WTC11 (cell line): ENCODE data around the gene FRMD8. TPM values are rescaled to one million over a fixed set of nuclear protein-coding genes. Genes with fewer than 3 reads are reported as not detected.
A peak's percentile ranks its signal among the peaks of the same experiment; 100 is the strongest.

Experiments
- ATAC-seq: fragments of 200-7000 bp; cut with Tn5 transposase; 2 replicates; pipeline ENCODE4 v1.10.0; 2021; ENCODE audit warnings: mild to moderate bottlenecking, moderate library complexity
- CTCF ChIA-PET: fragments of 300-600 bp; sonication (Branson Sonifier 250); formaldehyde crosslinking; loops from one replicate; lab custom pipeline; 2021; ENCODE audit warnings: antibody characterized with exemption; lab: Charles Lee
- POLR2A ChIA-PET: fragments of 350-600 bp; sonication (Branson Sonifier 250); formaldehyde crosslinking; loops from one replicate; lab custom pipeline; 2021; ENCODE audit warnings: antibody characterized with exemption; lab: Charles Lee
- DNase-seq: peaks from one replicate; pipeline ENCODE4 v3.0.0; 2021; ENCODE audit warnings: low spot score
- H3K27ac Mint-ChIP-seq: 2 replicates; pipeline ENCODE4 v1.8.0; 2021; ENCODE audit warnings: mixed read lengths
- H3K27me3 Mint-ChIP-seq: 2 replicates; pipeline ENCODE4 v1.8.0; 2021; ENCODE audit warnings: low read depth, mild to moderate bottlenecking, moderate library complexity, mixed read lengths
- H3K36me3 Mint-ChIP-seq: 2 replicates; pipeline ENCODE4 v1.8.0; 2021; ENCODE audit warnings: mixed read lengths
- H3K4me1 Mint-ChIP-seq: 2 replicates; pipeline ENCODE4 v1.8.0; 2022; ENCODE audit warnings: mixed read lengths
- H3K4me3 Mint-ChIP-seq: 2 replicates; pipeline ENCODE4 v1.8.0; 2021; ENCODE audit warnings: mild to moderate bottlenecking, moderate library complexity, mixed read lengths
- H3K9me3 Mint-ChIP-seq: 2 replicates; pipeline ENCODE4 v1.8.0; 2021; ENCODE audit warnings: mixed read lengths
- ETV6 ChIP-seq: sonication (generic); formaldehyde crosslinking; IDR thresholded peaks from 2 replicates; pipeline ENCODE4 v1.8.1; 2022; ENCODE audit warnings: mild to moderate bottlenecking, missing genetic modification reagents
- FOXK1 ChIP-seq: sonication (generic); formaldehyde crosslinking; IDR thresholded peaks from 2 replicates; pipeline ENCODE4 v1.8.0; 2022; ENCODE audit warnings: mild to moderate bottlenecking, moderate library complexity, missing genetic modification reagents
- FOXP1 ChIP-seq: sonication (generic); formaldehyde crosslinking; IDR thresholded peaks from 2 replicates; pipeline ENCODE4 v1.8.0; 2022; ENCODE audit warnings: missing genetic modification reagents, mild to moderate bottlenecking, moderate library complexity, borderline replicate concordance
- GABPB1 ChIP-seq: sonication (generic); formaldehyde crosslinking; IDR thresholded peaks from 2 replicates; pipeline ENCODE4 v1.8.1; 2023; ENCODE audit warnings: mild to moderate bottlenecking, missing genetic modification reagents
- OVOL2 ChIP-seq: fragments of 250-450 bp; sonication (Bioruptor Pico); IDR thresholded peaks from 2 replicates; pipeline ENCODE4 v1.9.0; 2021; ENCODE audit warnings: mild to moderate bottlenecking, borderline replicate concordance
- SP1 ChIP-seq: sonication (generic); formaldehyde crosslinking; conservative IDR thresholded peaks from 2 replicates; pipeline ENCODE4 v1.8.1; 2022; ENCODE audit warnings: missing genetic modification reagents
- ZNF138 ChIP-seq: sonication (generic); formaldehyde crosslinking; conservative IDR thresholded peaks from 2 replicates; pipeline ENCODE4 v1.8.1; 2022; ENCODE audit warnings: mild to moderate bottlenecking, moderate library complexity, missing genetic modification reagents
- ZNF423 ChIP-seq: fragments of 250-450 bp; sonication (Bioruptor Pico); IDR thresholded peaks from 2 replicates; pipeline ENCODE4 v2.1.2; 2022; ENCODE audit warnings: mild to moderate bottlenecking, moderate library complexity
- total RNA-seq: library from RNA; stranded (reverse); gene quantifications from 3 replicates; pipeline ENCODE4 v1.2.3, GENCODE V29; 2021
- TF ChIP-seq, protein P1 (sequence below): fragments of 250-450 bp; sonication (Bioruptor Pico); IDR thresholded peaks from 2 replicates; pipeline ENCODE4 v2.1.2; 2022; ENCODE audit warnings: mild to moderate bottlenecking, moderate library complexity
- TF ChIP-seq, protein P2 (sequence below): sonication (generic); formaldehyde crosslinking; conservative IDR thresholded peaks from 2 replicates; pipeline ENCODE4 v1.8.1; 2022; ENCODE audit warnings: mild to moderate bottlenecking, missing genetic modification reagents
- TF ChIP-seq, protein P3 (sequence below): fragments of 250-450 bp; sonication (Bioruptor Pico); conservative IDR thresholded peaks from 2 replicates; pipeline ENCODE4 v1.9.0; 2021; ENCODE audit warnings: mild to moderate bottlenecking
- TF ChIP-seq, protein P4 (sequence below): fragments of 250-450 bp; sonication (Bioruptor Pico); IDR thresholded peaks from 2 replicates; pipeline ENCODE4 v1.9.0; 2021; ENCODE audit warnings: mild to moderate bottlenecking, borderline replicate concordance

FRMD8 gene
- total RNA-seq, 1 experiment from 2014 or later = 23.7 TPM

DNA sequence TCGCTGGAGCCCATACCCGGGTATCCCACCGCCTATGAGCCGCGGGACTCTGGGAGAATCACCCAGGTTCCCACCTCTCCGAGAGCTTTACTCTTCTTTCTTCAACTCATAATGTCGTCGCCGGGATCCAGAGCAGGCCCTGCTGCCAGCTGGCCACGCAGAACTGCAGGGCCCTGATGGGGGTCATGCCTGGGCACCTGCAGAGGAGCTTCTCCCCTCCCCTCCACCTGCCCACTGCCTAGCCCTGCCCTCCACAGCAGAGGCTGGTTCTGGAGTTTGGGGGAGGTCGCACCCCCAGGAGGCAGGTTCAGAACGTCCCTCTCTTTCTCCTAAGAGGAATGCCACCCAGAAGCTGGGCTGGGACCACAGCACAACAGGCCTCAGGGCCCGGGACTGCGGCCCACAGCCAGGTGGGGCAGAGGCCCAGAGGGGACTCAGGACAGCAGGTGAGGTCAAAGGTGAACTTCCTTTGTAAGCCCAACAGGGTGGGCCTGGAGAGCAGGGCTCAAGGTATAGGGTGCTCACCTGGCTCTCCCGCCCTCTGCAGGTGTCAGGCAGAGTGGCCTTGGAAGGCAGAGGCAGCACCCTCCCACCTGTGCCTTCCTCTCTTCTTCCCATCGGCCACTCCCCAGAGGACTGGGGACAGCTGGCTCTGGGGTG is 5.8 kb upstream of the FRMD8 start:
- Mint-ChIP-seq H3K36me3 (no peaks in the 10 kb centered on the region), H3K9me3 (no peaks in the 10 kb centered on the region), H3K4me3 (no peak overlapping the region), H3K27me3 (no peaks in the 10 kb centered on the region), H3K27ac (no peak overlapping the region; the same call in 1 of the 2 replicates), H3K4me1 (peaks cover 25% of the 10 kb centered on the region)
- TF ChIP-seq ZNF423 (CRISPR knock-in tag) = peak; percentile 23; the same call in 1 of the 2 replicates
- no peak for TF ChIP-seq OVOL2 (CRISPR knock-in tag)
- peak; percentile 23 for ATAC-seq
- ChIA-PET CTCF (interaction anchor here (0.8 to 3.5 kb wide), 9 partner anchors 10 to 189 kb away, joined by 3 to 15 read pairs (median 4); partner anchors contain the start of gene ZNRD2), POLR2A (interaction anchor here (1.1 kb wide), 1 partner anchor 127 kb away, joined by 4 read pairs; no protein-coding TSS in a partner anchor)
- DNase-seq = no peak

DNA sequence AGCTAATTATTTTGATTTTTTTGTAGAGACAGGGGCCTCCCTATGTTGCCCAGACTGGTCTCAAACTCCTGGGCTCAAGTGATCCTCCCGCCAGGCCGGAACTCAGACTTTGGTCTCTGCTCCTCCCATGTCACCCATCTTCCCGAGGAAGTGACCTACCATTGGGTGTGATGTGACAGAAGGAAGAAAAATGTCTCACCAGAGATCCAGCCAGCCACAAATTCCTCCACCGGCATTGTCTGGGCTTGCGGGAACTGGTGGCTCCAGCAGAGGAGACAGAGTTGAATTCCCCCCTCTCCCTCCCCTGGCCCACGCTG is 4.8 kb upstream of the FRMD8 start:
- Mint-ChIP-seq H3K4me1 (peaks cover 25% of the 10 kb centered on the region), H3K9me3 (no peaks in the 10 kb centered on the region), H3K36me3 (no peaks in the 10 kb centered on the region), H3K4me3 (no peak overlapping the region), H3K27ac (peak overlapping the region; percentile 60; the same call in 1 of the 2 replicates), H3K27me3 (no peaks in the 10 kb centered on the region)
- no peak for ATAC-seq
- no peak for DNase-seq
- TF ChIP-seq, protein P1, sequence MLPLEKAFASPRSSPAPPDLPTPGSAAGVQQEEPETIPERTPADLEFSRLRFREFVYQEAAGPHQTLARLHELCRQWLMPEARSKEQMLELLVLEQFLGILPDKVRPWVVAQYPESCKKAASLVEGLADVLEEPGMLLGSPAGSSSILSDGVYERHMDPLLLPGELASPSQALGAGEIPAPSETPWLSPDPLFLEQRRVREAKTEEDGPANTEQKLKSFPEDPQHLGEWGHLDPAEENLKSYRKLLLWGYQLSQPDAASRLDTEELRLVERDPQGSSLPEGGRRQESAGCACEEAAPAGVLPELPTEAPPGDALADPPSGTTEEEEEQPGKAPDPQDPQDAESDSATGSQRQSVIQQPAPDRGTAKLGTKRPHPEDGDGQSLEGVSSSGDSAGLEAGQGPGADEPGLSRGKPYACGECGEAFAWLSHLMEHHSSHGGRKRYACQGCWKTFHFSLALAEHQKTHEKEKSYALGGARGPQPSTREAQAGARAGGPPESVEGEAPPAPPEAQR (CRISPR knock-in tag) = no peak
- CTCF ChIA-PET = interaction anchor here (0.6 to 3.5 kb wide), 6 partner anchors 17 to 159 kb away, joined by 3 to 8 read pairs (median 4); no protein-coding TSS in a partner anchor
- POLR2A ChIA-PET = interaction anchor here (0.6 kb wide), 1 partner anchor 129 kb away, joined by 3 read pairs; no protein-coding TSS in a partner anchor

DNA sequence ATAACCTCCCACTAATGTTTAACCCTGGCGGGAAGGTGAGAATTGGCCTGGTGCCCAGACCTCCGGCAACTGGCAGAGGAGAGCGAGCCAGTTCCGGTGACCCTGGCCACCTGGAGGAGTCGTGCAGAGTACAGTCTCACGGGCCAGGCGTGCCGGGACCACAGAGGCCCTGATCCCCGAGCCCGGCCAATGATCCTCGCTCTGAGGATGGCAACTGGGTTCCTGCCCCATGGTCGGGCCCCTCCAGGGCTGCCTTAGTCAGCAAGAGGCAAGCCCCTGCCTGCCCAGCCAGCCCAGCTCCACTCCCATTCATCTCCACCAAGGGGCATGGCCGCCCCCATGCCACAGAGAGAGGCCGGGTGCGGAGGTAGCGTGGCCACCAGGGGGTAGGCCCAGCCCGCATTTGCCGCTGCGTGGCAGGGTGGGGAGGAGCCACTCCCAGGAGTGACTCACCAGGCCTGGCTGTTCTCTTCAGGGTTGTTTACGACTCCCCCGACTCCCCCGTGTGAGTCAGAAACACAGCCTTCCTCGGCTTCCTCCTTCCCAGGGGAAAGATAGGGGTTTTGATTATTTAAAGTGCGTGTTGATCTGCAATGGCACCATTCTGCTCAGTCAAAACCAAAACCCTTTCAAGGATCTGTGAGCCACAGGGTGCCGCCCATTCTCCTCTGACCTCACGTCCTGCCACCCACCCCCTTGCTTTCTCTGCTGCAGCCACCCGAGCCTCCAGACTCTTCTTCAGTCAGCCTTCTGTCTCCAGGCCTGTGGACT is 4.2 kb upstream of the FRMD8 start, which contains the start of gene SLC25A45:
SLC25A45 (minus strand) TSS at position 614 of the 771 bp plus-strand sequence. CDS start 695 bp downstream, outside the sequence.
- peak within 1 kb of the TSS; percentile 86 for H3K27ac Mint-ChIP-seq
- ChIA-PET CTCF (interaction anchor here (0.6 to 3.5 kb wide), 6 partner anchors 16 to 159 kb away, joined by 3 to 8 read pairs (median 4); no protein-coding TSS in a partner anchor), POLR2A (interaction anchor here (0.6 kb wide), 1 partner anchor 128 kb away, joined by 3 read pairs; no protein-coding TSS in a partner anchor)
- no peaks in the 10 kb centered on the region; the same call in 1 of the 2 replicates for H3K27me3 Mint-ChIP-seq
- no peaks in the 10 kb centered on the region for H3K9me3 Mint-ChIP-seq
- TF ChIP-seq ZNF423 (CRISPR knock-in tag) = peak; percentile 66
- peak; percentile 30; the same call in 1 of the 2 replicates for TF ChIP-seq FOXK1
- peak; percentile 72 for TF ChIP-seq GABPB1
- TF ChIP-seq, protein P2, sequence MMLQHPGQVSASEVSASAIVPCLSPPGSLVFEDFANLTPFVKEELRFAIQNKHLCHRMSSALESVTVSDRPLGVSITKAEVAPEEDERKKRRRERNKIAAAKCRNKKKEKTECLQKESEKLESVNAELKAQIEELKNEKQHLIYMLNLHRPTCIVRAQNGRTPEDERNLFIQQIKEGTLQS (CRISPR knock-in tag) = no peak
- no peak for TF ChIP-seq ETV6 (CRISPR knock-in tag)
- no peak for TF ChIP-seq ZNF138 (CRISPR knock-in tag)
- TF ChIP-seq FOXP1 (CRISPR knock-in tag) = 0 out of 2 replicates have a peak, but pooled peaks have one; percentile 42
- peak; percentile 69 for TF ChIP-seq SP1 (CRISPR knock-in tag)
- DNase-seq (peak; percentile 64), ATAC-seq (peak; percentile 57)
- H3K4me3 Mint-ChIP-seq = peak within 1 kb of the TSS; percentile 36; the same call in 1 of the 2 replicates
- H3K4me1 Mint-ChIP-seq = peaks cover 25% of the 10 kb centered on the region
- H3K36me3 Mint-ChIP-seq = no peaks in the 10 kb centered on the region

DNA sequence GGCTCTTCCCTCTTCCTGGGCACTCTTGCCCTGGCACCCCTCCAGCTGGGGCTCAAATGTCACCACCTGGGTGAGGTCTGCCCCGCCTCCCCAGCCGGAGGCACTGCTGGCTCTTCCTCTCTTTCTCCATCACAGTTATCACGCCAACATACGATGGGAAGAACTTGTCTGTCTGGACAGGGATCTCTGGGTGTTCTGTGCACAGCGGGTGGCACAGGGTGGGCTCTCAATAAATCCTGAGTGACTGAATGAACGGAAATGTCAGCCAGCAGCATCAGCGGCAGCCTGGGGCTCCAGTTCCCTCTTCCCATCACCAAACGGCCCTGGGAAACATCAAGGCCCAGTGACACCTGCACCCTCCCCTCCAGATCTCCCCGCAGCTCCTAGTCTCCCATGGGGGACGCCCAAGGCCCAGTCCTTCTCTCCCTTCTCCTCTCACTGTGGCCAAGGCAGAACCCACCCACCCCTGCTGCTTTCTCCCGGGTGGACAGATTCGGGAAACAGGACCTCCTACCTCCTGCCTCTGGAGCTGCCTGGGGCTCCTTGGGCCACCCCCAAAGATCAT is 3.6 kb upstream of the FRMD8 start:
- H3K9me3 Mint-ChIP-seq = no peaks in the 10 kb centered on the region
- ChIA-PET POLR2A (interaction anchor here (0.6 kb wide), 1 partner anchor 335 kb away, joined by 3 read pairs; no protein-coding TSS in a partner anchor), CTCF (interaction anchor here (1.0 kb wide), 1 partner anchor 127 kb away, joined by 3 read pairs; no protein-coding TSS in a partner anchor)
- peaks cover 25% of the 10 kb centered on the region for H3K4me1 Mint-ChIP-seq
- H3K4me3 Mint-ChIP-seq = peak overlapping the region; percentile 36; the same call in 1 of the 2 replicates
- no peaks in the 10 kb centered on the region; the same call in 1 of the 2 replicates for H3K27me3 Mint-ChIP-seq
- no peaks in the 10 kb centered on the region for H3K36me3 Mint-ChIP-seq
- DNase-seq = no peak
- no peak for ATAC-seq
- peak overlapping the region; percentile 86 for H3K27ac Mint-ChIP-seq
- TF ChIP-seq, protein P3, sequence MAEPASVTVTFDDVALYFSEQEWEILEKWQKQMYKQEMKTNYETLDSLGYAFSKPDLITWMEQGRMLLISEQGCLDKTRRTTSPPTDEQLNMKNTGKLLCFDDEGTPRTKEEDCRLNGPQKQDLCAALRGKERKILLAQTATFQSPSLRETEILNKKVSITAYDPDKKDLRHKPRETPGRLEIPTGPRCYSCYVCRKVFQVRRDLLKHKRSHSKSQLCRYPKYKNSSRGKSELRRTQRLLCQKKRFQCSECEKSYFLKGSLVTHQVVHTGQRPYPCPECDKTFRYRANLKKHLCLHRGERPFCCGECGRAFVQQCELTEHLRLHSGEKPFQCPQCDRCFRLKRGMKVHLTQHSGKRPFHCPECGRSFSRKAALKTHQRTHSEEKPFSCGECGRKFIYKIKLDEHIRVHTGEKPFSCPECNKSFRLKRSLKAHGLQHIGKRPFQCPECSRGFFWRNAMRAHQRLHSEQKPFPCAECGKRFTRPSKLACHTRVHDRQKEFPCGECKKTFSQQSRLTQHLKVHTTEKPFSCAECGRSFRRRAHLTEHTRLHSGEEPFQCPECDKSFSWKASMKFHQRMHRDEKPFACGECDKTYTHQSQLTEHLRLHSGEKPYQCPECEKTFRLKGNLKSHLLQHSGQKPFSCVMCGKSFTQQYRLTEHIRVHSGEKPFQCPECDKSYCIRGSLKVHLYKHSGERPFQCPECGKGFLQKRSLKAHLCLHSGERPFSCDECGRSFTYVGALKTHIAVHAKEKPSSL (CRISPR knock-in tag) = no peak
- TF ChIP-seq, protein P4, sequence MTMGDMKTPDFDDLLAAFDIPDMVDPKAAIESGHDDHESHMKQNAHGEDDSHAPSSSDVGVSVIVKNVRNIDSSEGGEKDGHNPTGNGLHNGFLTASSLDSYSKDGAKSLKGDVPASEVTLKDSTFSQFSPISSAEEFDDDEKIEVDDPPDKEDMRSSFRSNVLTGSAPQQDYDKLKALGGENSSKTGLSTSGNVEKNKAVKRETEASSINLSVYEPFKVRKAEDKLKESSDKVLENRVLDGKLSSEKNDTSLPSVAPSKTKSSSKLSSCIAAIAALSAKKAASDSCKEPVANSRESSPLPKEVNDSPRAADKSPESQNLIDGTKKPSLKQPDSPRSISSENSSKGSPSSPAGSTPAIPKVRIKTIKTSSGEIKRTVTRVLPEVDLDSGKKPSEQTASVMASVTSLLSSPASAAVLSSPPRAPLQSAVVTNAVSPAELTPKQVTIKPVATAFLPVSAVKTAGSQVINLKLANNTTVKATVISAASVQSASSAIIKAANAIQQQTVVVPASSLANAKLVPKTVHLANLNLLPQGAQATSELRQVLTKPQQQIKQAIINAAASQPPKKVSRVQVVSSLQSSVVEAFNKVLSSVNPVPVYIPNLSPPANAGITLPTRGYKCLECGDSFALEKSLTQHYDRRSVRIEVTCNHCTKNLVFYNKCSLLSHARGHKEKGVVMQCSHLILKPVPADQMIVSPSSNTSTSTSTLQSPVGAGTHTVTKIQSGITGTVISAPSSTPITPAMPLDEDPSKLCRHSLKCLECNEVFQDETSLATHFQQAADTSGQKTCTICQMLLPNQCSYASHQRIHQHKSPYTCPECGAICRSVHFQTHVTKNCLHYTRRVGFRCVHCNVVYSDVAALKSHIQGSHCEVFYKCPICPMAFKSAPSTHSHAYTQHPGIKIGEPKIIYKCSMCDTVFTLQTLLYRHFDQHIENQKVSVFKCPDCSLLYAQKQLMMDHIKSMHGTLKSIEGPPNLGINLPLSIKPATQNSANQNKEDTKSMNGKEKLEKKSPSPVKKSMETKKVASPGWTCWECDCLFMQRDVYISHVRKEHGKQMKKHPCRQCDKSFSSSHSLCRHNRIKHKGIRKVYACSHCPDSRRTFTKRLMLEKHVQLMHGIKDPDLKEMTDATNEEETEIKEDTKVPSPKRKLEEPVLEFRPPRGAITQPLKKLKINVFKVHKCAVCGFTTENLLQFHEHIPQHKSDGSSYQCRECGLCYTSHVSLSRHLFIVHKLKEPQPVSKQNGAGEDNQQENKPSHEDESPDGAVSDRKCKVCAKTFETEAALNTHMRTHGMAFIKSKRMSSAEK (CRISPR knock-in tag) = no peak
